ENCODE data around the gene DUSP3. TPM values are rescaled to one million over a fixed set of nuclear protein-coding genes. Genes with fewer than 3 reads are reported as not detected.

DUSP3 gene
- total and polyA plus RNA-seq, 10 of the 15 experiments (the other 5 are each of a cell fraction or from before 2014, with no cell fraction given), result 1.5 to 12.1 (median 3.8) TPM

DNA sequence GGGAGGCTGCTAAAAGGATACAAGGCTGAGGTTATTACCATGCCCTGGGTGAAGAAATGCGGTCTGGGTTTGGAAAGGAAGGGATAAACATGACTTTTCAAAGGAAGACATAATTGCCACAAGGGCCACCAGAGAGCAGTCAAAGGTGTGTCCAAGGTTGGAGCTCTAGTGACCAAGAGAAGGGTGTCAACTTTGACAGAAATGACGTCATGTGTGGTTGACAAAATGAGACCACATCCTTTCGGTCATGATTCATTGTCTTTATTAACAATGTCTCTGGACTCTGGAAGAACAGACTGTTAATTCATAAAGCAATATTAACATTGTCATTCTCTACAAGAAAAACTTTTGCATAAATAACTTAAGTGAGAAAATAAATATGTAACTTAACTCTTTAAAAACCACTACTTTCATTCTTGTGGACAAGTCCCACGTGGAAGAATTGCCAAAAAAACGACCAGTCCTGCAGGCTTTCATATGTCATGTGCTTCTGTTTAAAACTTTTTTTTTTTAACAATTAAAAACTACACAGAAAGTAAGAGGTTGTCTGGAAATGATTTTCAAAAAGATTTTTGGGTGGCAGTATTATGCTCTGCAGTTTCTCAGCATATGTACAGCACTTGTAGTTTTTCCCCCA lies 25.2 kb downstream of the DUSP3 start (continued):
- TF ChIP-seq, protein P1, sequence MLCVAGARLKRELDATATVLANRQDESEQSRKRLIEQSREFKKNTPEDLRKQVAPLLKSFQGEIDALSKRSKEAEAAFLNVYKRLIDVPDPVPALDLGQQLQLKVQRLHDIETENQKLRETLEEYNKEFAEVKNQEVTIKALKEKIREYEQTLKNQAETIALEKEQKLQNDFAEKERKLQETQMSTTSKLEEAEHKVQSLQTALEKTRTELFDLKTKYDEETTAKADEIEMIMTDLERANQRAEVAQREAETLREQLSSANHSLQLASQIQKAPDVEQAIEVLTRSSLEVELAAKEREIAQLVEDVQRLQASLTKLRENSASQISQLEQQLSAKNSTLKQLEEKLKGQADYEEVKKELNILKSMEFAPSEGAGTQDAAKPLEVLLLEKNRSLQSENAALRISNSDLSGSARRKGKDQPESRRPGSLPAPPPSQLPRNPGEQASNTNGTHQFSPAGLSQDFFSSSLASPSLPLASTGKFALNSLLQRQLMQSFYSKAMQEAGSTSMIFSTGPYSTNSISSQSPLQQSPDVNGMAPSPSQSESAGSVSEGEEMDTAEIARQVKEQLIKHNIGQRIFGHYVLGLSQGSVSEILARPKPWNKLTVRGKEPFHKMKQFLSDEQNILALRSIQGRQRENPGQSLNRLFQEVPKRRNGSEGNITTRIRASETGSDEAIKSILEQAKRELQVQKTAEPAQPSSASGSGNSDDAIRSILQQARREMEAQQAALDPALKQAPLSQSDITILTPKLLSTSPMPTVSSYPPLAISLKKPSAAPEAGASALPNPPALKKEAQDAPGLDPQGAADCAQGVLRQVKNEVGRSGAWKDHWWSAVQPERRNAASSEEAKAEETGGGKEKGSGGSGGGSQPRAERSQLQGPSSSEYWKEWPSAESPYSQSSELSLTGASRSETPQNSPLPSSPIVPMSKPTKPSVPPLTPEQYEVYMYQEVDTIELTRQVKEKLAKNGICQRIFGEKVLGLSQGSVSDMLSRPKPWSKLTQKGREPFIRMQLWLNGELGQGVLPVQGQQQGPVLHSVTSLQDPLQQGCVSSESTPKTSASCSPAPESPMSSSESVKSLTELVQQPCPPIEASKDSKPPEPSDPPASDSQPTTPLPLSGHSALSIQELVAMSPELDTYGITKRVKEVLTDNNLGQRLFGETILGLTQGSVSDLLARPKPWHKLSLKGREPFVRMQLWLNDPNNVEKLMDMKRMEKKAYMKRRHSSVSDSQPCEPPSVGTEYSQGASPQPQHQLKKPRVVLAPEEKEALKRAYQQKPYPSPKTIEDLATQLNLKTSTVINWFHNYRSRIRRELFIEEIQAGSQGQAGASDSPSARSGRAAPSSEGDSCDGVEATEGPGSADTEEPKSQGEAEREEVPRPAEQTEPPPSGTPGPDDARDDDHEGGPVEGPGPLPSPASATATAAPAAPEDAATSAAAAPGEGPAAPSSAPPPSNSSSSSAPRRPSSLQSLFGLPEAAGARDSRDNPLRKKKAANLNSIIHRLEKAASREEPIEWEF (IDR thresholded peaks at IDR 0.05; ENCODE audit: insufficient replicate concordance, low read depth, low read length), result no peak
- no peak for TF ChIP-seq POLR2AphosphoS2 (IDR thresholded peaks at IDR 0.05; ENCODE audit: low read depth, low read length)
- TF ChIP-seq, protein P2, sequence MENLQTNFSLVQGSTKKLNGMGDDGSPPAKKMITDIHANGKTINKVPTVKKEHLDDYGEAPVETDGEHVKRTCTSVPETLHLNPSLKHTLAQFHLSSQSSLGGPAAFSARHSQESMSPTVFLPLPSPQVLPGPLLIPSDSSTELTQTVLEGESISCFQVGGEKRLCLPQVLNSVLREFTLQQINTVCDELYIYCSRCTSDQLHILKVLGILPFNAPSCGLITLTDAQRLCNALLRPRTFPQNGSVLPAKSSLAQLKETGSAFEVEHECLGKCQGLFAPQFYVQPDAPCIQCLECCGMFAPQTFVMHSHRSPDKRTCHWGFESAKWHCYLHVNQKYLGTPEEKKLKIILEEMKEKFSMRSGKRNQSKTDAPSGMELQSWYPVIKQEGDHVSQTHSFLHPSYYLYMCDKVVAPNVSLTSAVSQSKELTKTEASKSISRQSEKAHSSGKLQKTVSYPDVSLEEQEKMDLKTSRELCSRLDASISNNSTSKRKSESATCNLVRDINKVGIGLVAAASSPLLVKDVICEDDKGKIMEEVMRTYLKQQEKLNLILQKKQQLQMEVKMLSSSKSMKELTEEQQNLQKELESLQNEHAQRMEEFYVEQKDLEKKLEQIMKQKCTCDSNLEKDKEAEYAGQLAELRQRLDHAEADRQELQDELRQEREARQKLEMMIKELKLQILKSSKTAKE (IDR thresholded peaks at IDR 0.05; ENCODE audit: low read depth, poor library complexity, severe bottlenecking), result peak; percentile 68
- TF ChIP-seq MTA2 (IDR thresholded peaks at IDR 0.05; ENCODE audit: low read depth), result peak; percentile 90
- TF ChIP-seq SMAD5 (IDR thresholded peaks at IDR 0.05; ENCODE audit: low read depth), result no peak
- no peak for TF ChIP-seq BACH1 (IDR thresholded peaks at IDR 0.05; ENCODE audit: borderline replicate concordance)
- no peak for TF ChIP-seq NFYA (IDR thresholded peaks at IDR 0.05; ENCODE audit: borderline replicate concordance, low read depth, low read length)
- TF ChIP-seq RBBP5 (conservative IDR thresholded peaks at IDR 0.05), result no peak
- TF ChIP-seq HDGF (IDR thresholded peaks at IDR 0.05), result no peak
- no peak for TF ChIP-seq EGR1 (IDR thresholded peaks at IDR 0.05; ENCODE audit: borderline replicate concordance in 1 of 2, low read depth in 2 of 2, low read length in 2 of 2)
- peak; percentile 16; the same call in 1 of the 2 replicates for TF ChIP-seq JUNB (IDR thresholded peaks at IDR 0.05)
- peak; percentile 77 for TF ChIP-seq NBN (IDR thresholded peaks at IDR 0.05)
- TF ChIP-seq GATAD2B (conservative IDR thresholded peaks at IDR 0.05; ENCODE audit: low read depth), result no peak
- 0 out of 2 replicates have a peak, but pooled peaks have one; percentile 15 for TF ChIP-seq NR2C1 (IDR thresholded peaks at IDR 0.05)
- TF ChIP-seq, protein P3, sequence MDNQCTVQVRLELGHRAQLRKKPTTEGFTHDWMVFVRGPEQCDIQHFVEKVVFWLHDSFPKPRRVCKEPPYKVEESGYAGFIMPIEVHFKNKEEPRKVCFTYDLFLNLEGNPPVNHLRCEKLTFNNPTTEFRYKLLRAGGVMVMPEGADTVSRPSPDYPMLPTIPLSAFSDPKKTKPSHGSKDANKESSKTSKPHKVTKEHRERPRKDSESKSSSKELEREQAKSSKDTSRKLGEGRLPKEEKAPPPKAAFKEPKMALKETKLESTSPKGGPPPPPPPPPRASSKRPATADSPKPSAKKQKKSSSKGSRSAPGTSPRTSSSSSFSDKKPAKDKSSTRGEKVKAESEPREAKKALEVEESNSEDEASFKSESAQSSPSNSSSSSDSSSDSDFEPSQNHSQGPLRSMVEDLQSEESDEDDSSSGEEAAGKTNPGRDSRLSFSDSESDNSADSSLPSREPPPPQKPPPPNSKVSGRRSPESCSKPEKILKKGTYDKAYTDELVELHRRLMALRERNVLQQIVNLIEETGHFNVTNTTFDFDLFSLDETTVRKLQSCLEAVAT (IDR thresholded peaks at IDR 0.05), result 0 out of 2 replicates have a peak, but pooled peaks have one; percentile 32
- TF ChIP-seq BRCA1 (IDR thresholded peaks at IDR 0.05; ENCODE audit: low read depth, low read length), result no peak
- TF ChIP-seq, protein P4, sequence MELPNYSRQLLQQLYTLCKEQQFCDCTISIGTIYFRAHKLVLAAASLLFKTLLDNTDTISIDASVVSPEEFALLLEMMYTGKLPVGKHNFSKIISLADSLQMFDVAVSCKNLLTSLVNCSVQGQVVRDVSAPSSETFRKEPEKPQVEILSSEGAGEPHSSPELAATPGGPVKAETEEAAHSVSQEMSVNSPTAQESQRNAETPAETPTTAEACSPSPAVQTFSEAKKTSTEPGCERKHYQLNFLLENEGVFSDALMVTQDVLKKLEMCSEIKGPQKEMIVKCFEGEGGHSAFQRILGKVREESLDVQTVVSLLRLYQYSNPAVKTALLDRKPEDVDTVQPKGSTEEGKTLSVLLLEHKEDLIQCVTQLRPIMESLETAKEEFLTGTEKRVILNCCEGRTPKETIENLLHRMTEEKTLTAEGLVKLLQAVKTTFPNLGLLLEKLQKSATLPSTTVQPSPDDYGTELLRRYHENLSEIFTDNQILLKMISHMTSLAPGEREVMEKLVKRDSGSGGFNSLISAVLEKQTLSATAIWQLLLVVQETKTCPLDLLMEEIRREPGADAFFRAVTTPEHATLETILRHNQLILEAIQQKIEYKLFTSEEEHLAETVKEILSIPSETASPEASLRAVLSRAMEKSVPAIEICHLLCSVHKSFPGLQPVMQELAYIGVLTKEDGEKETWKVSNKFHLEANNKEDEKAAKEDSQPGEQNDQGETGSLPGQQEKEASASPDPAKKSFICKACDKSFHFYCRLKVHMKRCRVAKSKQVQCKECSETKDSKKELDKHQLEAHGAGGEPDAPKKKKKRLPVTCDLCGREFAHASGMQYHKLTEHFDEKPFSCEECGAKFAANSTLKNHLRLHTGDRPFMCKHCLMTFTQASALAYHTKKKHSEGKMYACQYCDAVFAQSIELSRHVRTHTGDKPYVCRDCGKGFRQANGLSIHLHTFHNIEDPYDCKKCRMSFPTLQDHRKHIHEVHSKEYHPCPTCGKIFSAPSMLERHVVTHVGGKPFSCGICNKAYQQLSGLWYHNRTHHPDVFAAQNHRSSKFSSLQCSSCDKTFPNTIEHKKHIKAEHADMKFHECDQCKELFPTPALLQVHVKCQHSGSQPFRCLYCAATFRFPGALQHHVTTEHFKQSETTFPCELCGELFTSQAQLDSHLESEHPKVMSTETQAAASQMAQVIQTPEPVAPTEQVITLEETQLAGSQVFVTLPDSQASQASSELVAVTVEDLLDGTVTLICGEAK (IDR thresholded peaks at IDR 0.05; ENCODE audit: borderline replicate concordance), result peak; percentile 78
